A673 (cell line): ENCODE measurements around the gene NSMCE3. TPM values are rescaled to one million over a fixed set of nuclear protein-coding genes. Genes with fewer than 3 reads are reported as not detected.
A peak's percentile ranks its signal among the peaks of the same experiment; 100 is the strongest.

Experiments used
- BruUV-seq: library from RNA; stranded (reverse); fragments of 400-500 nt; replicated peaks from 2 replicates; lab custom pipeline; 2021; lab: Mats Ljungman, UMichigan
- CTCF ChIA-PET: fragments of 300-600 bp; sonication (Branson Sonifier 250); formaldehyde crosslinking; loops from one replicate; lab custom pipeline; 2022; ENCODE audit warnings: antibody characterized with exemption; lab: Charles Lee
- POLR2A ChIA-PET: fragments of 300-600 bp; sonication (Branson Sonifier 250); formaldehyde crosslinking; loops from one replicate; lab custom pipeline; 2022; ENCODE audit warnings: antibody characterized with exemption; ENCODE audit not compliant: low non-redundant PET; lab: Charles Lee
- DNase-seq: peaks from one replicate; pipeline ENCODE4 v3.0.0-alpha.2; 2015; ENCODE audit warnings: low spot score
- H3K27ac ChIP-seq: fragments of 200-600 bp; sonication (generic); 2 replicates; pipeline ENCODE4 v1.5.1; 2016; ENCODE audit warnings: mixed run types, low read depth, mild to moderate bottlenecking, mixed read lengths, antibody characterized with exemption, low read length; ENCODE audit not compliant: poor library complexity, severe bottlenecking
- H3K27me3 ChIP-seq: fragments of 200-600 bp; sonication (generic); replicated peaks from 2 replicates; pipeline ENCODE4 v1.6.1; 2017; ENCODE audit warnings: mixed run types, low read depth, mild to moderate bottlenecking, mixed read lengths, antibody characterized with exemption, low read length; ENCODE audit not compliant: insufficient read depth, poor library complexity
- H3K36me3 ChIP-seq: fragments of 200-600 bp; sonication (generic); 2 replicates; pipeline ENCODE4 v1.6.1; 2016; ENCODE audit warnings: mixed run types, mild to moderate bottlenecking, mixed read lengths, antibody characterized with exemption, low read length; ENCODE audit not compliant: insufficient read depth, poor library complexity, severe bottlenecking
- H3K4me1 ChIP-seq: fragments of 200-600 bp; sonication (generic); 2 replicates; pipeline ENCODE4 v1.6.1; 2017; ENCODE audit warnings: mixed run types, mild to moderate bottlenecking, mixed read lengths, antibody characterized with exemption, low read length; ENCODE audit not compliant: insufficient read depth, poor library complexity, severe bottlenecking
- H3K4me3 ChIP-seq: fragments of 200-600 bp; sonication (generic); 2 replicates; pipeline ENCODE4 v1.5.1; 2016; ENCODE audit warnings: low read depth, mixed run types, mild to moderate bottlenecking, mixed read lengths, low read length; ENCODE audit not compliant: poor library complexity, severe bottlenecking
- H3K9me3 ChIP-seq: fragments of 200-600 bp; sonication (generic); 2 replicates; pipeline ENCODE4 v1.6.1; 2016; ENCODE audit warnings: mixed run types, low read depth, mild to moderate bottlenecking, mixed read lengths, antibody characterized with exemption, low read length; ENCODE audit not compliant: poor library complexity, severe bottlenecking
- EZH2 ChIP-seq: fragments of 200-600 bp; sonication (generic); IDR thresholded peaks from 2 replicates; pipeline ENCODE4 v1.6.1; 2017; ENCODE audit warnings: borderline replicate concordance, low read depth, mild to moderate bottlenecking, mixed read lengths, antibody characterized with exemption, low read length; ENCODE audit not compliant: poor library complexity, severe bottlenecking
- intact Hi-C: fragments of 100-400 bp; cut with micrococcal nuclease; formaldehyde crosslinking; loops from one replicate; pipeline ENCODE4 v1.10.0; 2022; ENCODE audit not compliant: unreplicated experiment
- total RNA-seq: library from RNA; stranded (reverse); gene quantifications from 2 replicates; pipeline ENCODE4 v1.2.3, GENCODE V29; 2021
- TF ChIP-seq, protein P1 (sequence below): fragments of 300-800, 200-600 bp; sonication (generic); conservative IDR thresholded peaks from 2 replicates; pipeline ENCODE4 v1.5.1; 2017; ENCODE audit warnings: low read depth, mild to moderate bottlenecking, antibody characterized with exemption, low read length, moderate library complexity, mixed read lengths

NSMCE3 gene
- total RNA-seq, 1 experiment from 2014 or later = 7.2 TPM

- TF ChIP-seq, protein P1, sequence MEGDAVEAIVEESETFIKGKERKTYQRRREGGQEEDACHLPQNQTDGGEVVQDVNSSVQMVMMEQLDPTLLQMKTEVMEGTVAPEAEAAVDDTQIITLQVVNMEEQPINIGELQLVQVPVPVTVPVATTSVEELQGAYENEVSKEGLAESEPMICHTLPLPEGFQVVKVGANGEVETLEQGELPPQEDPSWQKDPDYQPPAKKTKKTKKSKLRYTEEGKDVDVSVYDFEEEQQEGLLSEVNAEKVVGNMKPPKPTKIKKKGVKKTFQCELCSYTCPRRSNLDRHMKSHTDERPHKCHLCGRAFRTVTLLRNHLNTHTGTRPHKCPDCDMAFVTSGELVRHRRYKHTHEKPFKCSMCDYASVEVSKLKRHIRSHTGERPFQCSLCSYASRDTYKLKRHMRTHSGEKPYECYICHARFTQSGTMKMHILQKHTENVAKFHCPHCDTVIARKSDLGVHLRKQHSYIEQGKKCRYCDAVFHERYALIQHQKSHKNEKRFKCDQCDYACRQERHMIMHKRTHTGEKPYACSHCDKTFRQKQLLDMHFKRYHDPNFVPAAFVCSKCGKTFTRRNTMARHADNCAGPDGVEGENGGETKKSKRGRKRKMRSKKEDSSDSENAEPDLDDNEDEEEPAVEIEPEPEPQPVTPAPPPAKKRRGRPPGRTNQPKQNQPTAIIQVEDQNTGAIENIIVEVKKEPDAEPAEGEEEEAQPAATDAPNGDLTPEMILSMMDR = no peak
- TF ChIP-seq EZH2 = no peak
- ChIA-PET CTCF (no interaction called here), POLR2A (no interaction called here)
- BruUV-seq = no TSS peak
- DNase-seq = no peak
- H3K36me3 ChIP-seq = no peaks in the 10 kb centered on the region
- no peak overlapping the region for H3K27ac ChIP-seq
- H3K4me1 ChIP-seq = no peaks in the 10 kb centered on the region
- H3K4me3 ChIP-seq = no peak overlapping the region
- H3K9me3 ChIP-seq = no peaks in the 10 kb centered on the region
- intact Hi-C loops = no loop called here
- H3K27me3 ChIP-seq = peaks cover 2% of the 10 kb centered on the region
Observed at GRCh38 chr15:29222129-29222853, 47.3 kb downstream of the NSMCE3 start.

GRCh38 chr15:29220852-29221251 lies 48.8 kb downstream of the NSMCE3 start:
- Histone ChIP-seq H3K4me3 (no peak overlapping the region), H3K4me1 (no peaks in the 10 kb centered on the region), H3K36me3 (no peaks in the 10 kb centered on the region), H3K9me3 (no peaks in the 10 kb centered on the region), H3K27me3 (peaks cover 2% of the 10 kb centered on the region), H3K27ac (no peak overlapping the region)
- CTCF ChIA-PET = no interaction called here
- peak; percentile 4 for DNase-seq
- TF ChIP-seq EZH2 = no peak
- TF ChIP-seq, protein P1 = no peak
- BruUV-seq = no TSS peak
- POLR2A ChIA-PET = no interaction called here
- intact Hi-C loops = no loop called here

DNA sequence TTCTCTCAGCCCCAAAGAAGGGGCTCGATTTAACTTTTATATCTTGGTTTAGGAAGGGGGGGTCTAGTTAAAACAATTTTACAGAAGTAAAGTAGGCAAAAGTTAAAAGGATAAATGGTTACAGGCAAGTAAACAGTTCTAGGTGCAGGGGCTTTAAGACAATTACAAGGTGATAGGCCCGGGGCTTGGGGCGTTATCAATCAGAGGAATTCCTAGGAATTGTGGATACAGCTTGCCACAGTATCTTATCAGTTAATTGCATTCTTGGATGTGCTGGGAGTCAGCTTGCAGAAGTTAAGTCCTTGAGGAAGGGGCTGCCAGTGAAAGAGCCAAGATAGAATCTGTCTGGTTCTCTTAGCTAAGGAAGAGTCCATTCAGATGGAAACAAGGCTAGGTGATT lies 52.7 kb downstream of the NSMCE3 start:
- peaks cover 2% of the 10 kb centered on the region for H3K27me3 ChIP-seq
- TF ChIP-seq EZH2 = no peak
- DNase-seq = no peak
- H3K36me3 ChIP-seq = no peaks in the 10 kb centered on the region
- no peak overlapping the region for H3K4me3 ChIP-seq
- intact Hi-C loops = no loop called here
- H3K9me3 ChIP-seq = no peaks in the 10 kb centered on the region
- POLR2A ChIA-PET = no interaction called here
- no peaks in the 10 kb centered on the region for H3K4me1 ChIP-seq
- BruUV-seq = no TSS peak
- CTCF ChIA-PET = no interaction called here
- no peak overlapping the region for H3K27ac ChIP-seq
